Measurements from ENCODE around the gene SLC35F6. TPM values are rescaled to one million over a fixed set of nuclear protein-coding genes. Genes with fewer than 3 reads are reported as not detected.

The SLC35F6 gene
- total and polyA plus RNA-seq, 12 donors = 13.2 to 36.2 (median 21.3) TPM

GRCh38 chr2:26723991-26724750 is 39.9 kb upstream of the SLC35F6 start:
- no peak for TF ChIP-seq CTCF (IDR thresholded peaks at IDR 0.05)
- no peaks in the 10 kb centered on the region for H3K9me3 ChIP-seq
- peaks cover 20 to 50% (median 38%) of the 10 kb centered on the region in 9 donors for H3K4me1 ChIP-seq
- no peaks in the 10 kb centered on the region for H3K36me3 ChIP-seq
- no peak overlapping the region for H3K4me3 ChIP-seq
- DNase-seq (peak; percentile 64 to 77), ATAC-seq (peak in 6 of 8 donors; percentile 28 to 66 (median 40))
- 32 to 41% methylated on average over 14 of the region's 14 CpGs for WGBS, 2 donors
- peaks cover 0 to 18% (median 9%) of the 10 kb centered on the region in 7 donors for H3K27me3 ChIP-seq
- peak overlapping the region in 9 of 10 donors; percentile 30 to 85 (median 67) for H3K27ac ChIP-seq
- intact Hi-C loops (cut with DNase I) = no loop called here

- TF ChIP-seq CTCF (IDR thresholded peaks at IDR 0.05) = no peak
- Histone ChIP-seq H3K4me1 (peaks cover 15 to 45% (median 34%) of the 10 kb centered on the region in 9 donors), H3K36me3 (no peaks in the 10 kb centered on the region), H3K9me3 (no peaks in the 10 kb centered on the region), H3K27ac (peak overlapping the region in 9 of 10 donors; percentile 30 to 85 (median 67)), H3K27me3 (peaks cover 0 to 18% (median 9%) of the 10 kb centered on the region in 7 donors), H3K4me3 (no peak overlapping the region)
- peak in 1 of 8 donors; percentile 22 for ATAC-seq
- intact Hi-C loops (cut with DNase I) = no loop called here
- no peak for DNase-seq
- 76 to 77% methylated on average over 14 of the region's 14 CpGs for WGBS, 2 donors
These were observed 39.1 kb upstream of the SLC35F6 start for GRCh38 chr2:26724784-26725520.

- TF ChIP-seq CTCF (IDR thresholded peaks at IDR 0.05) = no peak
- peak in 1 of 2 donors; percentile 48 for DNase-seq
- peak in 3 of 8 donors; percentile 36 to 37 (median 37) for ATAC-seq
- H3K27me3 ChIP-seq = peaks cover 0 to 18% (median 9%) of the 10 kb centered on the region in 7 donors
- peaks cover 12 to 39% (median 28%) of the 10 kb centered on the region in 9 donors for H3K4me1 ChIP-seq
- intact Hi-C loops (cut with DNase I) = no loop called here
- H3K27ac ChIP-seq = peak overlapping the region in 7 of 10 donors; percentile 59 to 85 (median 75)
- no peaks in the 10 kb centered on the region for H3K9me3 ChIP-seq
- H3K4me3 ChIP-seq = no peak overlapping the region
- 49 to 54% methylated on average over 7 of the region's 7 CpGs for WGBS, 2 donors
- no peaks in the 10 kb centered on the region for H3K36me3 ChIP-seq
These were observed 38.6 kb upstream of the SLC35F6 start for GRCh38 chr2:26725521-26725820.

GRCh38 chr2:26726228-26726627 is 37.9 kb upstream of the SLC35F6 start:
- H3K4me1 ChIP-seq = peaks cover 5 to 32% (median 21%) of the 10 kb centered on the region in 9 donors
- ATAC-seq = no peak
- H3K36me3 ChIP-seq = no peaks in the 10 kb centered on the region
- H3K4me3 ChIP-seq = no peak overlapping the region
- 39 to 41% methylated on average over 1 of the region's 1 CpG for WGBS, 2 donors
- intact Hi-C loops (cut with DNase I) = no loop called here
- H3K27me3 ChIP-seq = peaks cover 0 to 18% (median 9%) of the 10 kb centered on the region in 7 donors
- DNase-seq = no peak
- TF ChIP-seq CTCF (IDR thresholded peaks at IDR 0.05) = no peak
- H3K27ac ChIP-seq = no peak overlapping the region
- H3K9me3 ChIP-seq = no peaks in the 10 kb centered on the region

Measured in heart right ventricle (tissue), 16 donors.